Lower leg skin (tissue), 4 donors: ENCODE results near the gene RCHY1. TPM values are rescaled to one million over a fixed set of nuclear protein-coding genes. Genes with fewer than 3 reads are reported as not detected.
"Not testable (repeated sequence)": the region's sequence is repeated elsewhere in the genome, so short reads cannot be mapped to it uniquely, and the experiment has no call there.

ENCODE experiments used
- DNase-seq, 2 donors: peaks; one replicate each; pipeline ENCODE4 v3.0.0-alpha.2; 2019; ENCODE audit warnings: low spot score in 2 of 2
- H3K4me3 ChIP-seq: fragments of 200-600 bp; sonication (generic); 2 replicates; pipeline ENCODE4 v1.5.1; 2017; ENCODE audit warnings: mild to moderate bottlenecking, low read depth; ENCODE audit not compliant: poor library complexity, severe bottlenecking
- POLR2A ChIP-seq, 2 donors: fragments of 450-650 bp; IDR thresholded peaks; one replicate each; pipeline ENCODE4 v1.6.1; 2016 to 2017; ENCODE audit warnings: antibody characterized with exemption in 2 of 2, mild to moderate bottlenecking in 1 of 2, moderate library complexity in 1 of 2
- WGBS, 2 donors: methylation state at CpG; one replicate each; pipeline ENCODE4 v1.1.5; 2018; 5-methylcytosine and 5-hydroxymethylcytosine counted together
- intact Hi-C: fragments of 100-400 bp; cut with DNase I; formaldehyde crosslinking; loops from one replicate; pipeline ENCODE4 v1.15.0; 2023; ENCODE audit warnings: low total_unique reads
- total RNA-seq, 4 donors: library from RNA; depleted of rRNA; stranded (reverse); fragments of >200 nt; gene quantifications; one replicate each; pipeline ENCODE4 v1.1.0, GENCODE V29; 2016
- TF ChIP-seq, protein P1 (sequence below), 3 donors: fragments of 450-650 bp; IDR thresholded peaks; one replicate each; pipeline ENCODE4 v1.5.1; 2016; ENCODE audit warnings: antibody characterized with exemption in 3 of 3, mild to moderate bottlenecking in 3 of 3, moderate library complexity in 2 of 3

Gene RCHY1
- total RNA-seq, 4 donors from 2014 or later = 9.3 to 28.2 (median 16.8) TPM

DNA sequence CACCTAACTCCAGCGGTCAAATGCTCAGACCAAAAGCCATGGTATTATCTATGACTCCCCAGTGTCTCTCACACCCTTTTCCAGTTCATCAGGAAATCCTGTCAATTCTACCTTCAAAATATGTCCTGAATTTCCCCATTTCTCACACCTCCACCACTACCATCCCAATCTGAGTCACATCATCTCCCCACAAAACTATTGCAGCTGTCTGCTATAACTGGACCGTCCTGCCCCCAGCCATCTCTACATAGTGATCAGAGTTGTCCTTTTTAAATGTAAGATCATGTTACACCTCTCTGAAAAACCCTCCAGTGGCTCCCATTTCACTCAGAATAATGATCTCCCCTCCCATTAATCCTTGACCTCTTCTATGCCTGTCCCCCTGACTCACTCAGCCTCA, 34.8 kb upstream of the RCHY1 start:
- 88 to 89% methylated on average over 2 of the region's 2 CpGs for WGBS, 2 donors
- intact Hi-C loops = no loop called here
- DNase-seq = no peak
- no peak for TF ChIP-seq POLR2A (IDR thresholded peaks at IDR 0.05)
- TF ChIP-seq, protein P1, sequence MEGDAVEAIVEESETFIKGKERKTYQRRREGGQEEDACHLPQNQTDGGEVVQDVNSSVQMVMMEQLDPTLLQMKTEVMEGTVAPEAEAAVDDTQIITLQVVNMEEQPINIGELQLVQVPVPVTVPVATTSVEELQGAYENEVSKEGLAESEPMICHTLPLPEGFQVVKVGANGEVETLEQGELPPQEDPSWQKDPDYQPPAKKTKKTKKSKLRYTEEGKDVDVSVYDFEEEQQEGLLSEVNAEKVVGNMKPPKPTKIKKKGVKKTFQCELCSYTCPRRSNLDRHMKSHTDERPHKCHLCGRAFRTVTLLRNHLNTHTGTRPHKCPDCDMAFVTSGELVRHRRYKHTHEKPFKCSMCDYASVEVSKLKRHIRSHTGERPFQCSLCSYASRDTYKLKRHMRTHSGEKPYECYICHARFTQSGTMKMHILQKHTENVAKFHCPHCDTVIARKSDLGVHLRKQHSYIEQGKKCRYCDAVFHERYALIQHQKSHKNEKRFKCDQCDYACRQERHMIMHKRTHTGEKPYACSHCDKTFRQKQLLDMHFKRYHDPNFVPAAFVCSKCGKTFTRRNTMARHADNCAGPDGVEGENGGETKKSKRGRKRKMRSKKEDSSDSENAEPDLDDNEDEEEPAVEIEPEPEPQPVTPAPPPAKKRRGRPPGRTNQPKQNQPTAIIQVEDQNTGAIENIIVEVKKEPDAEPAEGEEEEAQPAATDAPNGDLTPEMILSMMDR (IDR thresholded peaks at IDR 0.05) = no peak
- no peak overlapping the region for H3K4me3 ChIP-seq

DNA sequence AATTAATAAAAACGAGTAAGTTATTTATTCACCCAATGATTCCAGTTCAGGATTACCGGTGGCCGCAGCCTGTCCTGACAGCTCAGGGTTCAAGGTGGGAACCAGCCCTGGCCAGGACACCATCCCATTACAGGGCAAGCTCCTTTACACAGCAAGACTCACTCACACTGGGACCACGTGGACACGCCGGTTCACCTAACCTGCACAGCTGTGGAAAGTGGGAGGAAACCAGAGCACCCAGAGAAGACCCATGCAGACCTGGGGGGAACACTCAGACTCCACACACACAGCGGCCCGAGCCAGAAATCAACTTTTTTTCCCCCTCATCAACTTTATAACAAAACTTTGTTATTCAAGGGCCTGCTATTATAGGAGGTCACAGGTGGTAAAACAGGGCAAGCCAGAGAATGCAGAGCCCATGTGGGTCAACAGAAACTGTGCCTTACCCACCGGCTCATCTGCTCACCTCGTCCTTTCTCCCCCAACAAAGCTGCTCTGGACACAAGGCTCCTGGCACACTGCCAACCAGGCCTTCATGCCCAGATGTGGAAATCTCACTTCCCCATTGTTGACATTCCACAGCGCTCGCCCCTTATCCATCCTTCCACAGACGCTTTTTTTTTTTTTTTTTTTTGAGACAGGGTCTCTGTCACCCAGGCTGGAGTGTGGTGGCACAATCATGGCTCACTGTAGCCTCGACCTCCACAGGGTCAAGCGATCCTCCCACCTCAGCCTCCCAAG, 33.6 kb upstream of the RCHY1 start:
- 78 to 79% methylated on average over 15 of the region's 15 CpGs for WGBS, 2 donors
- intact Hi-C loops = no loop called here
- peak; percentile 17 to 86 for DNase-seq
- no peak overlapping the region for H3K4me3 ChIP-seq
- TF ChIP-seq POLR2A (IDR thresholded peaks at IDR 0.05) = no peak
- TF ChIP-seq, protein P1 (IDR thresholded peaks at IDR 0.05) = peak in 1 of 3 donors; percentile 42

DNA sequence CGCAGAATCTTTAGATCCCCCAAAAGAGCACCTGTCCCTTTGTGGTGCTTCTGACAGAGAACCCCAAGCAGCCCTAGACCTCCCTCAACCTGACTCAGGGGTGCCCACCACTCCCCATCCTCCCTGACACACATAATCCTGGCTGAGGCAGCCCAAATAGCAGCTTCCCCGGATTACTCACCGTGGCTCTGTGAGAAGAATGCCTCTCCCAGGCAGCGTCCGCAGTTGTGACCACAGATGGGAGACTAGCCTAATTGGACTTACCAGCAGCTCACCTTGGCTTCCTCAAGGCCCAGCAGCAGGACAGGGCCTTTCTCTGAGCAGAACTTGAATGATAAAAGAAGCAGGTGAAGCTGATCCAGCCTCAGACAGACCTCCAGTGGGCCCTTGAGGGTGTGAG, 31.3 kb upstream of the RCHY1 start:
- no peak overlapping the region for H3K4me3 ChIP-seq
- no peak for TF ChIP-seq POLR2A (IDR thresholded peaks at IDR 0.05)
- TF ChIP-seq, protein P1 (IDR thresholded peaks at IDR 0.05) = no peak
- intact Hi-C loops = no loop called here
- DNase-seq = no peak
- 90 to 93% methylated on average over 5 of the region's 5 CpGs for WGBS, 2 donors

DNA sequence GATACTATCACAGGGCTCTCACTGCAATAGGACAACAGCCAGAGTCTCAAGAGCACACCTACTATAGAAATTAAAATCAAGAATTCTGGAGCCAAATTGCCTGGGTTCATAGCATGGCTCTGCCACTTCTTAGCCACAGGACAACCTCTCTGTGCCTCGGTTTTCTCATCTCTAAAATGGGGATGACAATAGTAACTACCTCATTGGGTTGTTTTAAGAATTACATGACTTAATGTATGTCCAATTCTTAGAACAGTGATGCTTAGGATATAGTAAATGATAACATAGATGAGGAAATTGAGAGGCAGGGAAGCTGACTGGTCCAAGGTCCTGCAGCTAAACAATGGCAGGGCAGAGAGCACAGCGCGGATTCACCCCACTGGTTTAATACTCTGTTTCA, 30.7 kb upstream of the RCHY1 start:
- WGBS, 2 donors = 96 to 97% methylated on average over 3 of the region's 3 CpGs
- no peak overlapping the region for H3K4me3 ChIP-seq
- TF ChIP-seq, protein P1 (IDR thresholded peaks at IDR 0.05) = no peak
- TF ChIP-seq POLR2A (IDR thresholded peaks at IDR 0.05) = no peak
- intact Hi-C loops = no loop called here
- DNase-seq = no peak

DNA sequence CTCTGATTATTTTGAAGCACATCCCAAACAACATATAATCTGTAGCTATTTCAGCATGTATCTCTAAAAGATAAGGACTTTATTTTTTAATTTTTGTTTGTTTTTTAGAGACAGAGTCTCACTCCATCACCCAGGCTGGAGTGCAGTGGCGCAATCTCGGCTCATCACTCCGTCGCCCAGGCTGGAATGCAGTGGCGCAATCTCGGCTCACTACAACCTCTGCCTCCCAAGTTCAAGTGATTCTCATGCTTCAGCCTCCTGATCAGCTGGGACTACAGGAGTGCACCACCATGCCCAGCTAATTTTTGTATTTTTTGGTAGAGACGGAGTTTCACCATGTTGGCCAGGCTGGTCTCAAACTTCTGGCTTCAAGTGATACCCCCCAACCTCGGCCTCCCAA, 30.0 kb upstream of the RCHY1 start:
- WGBS, 2 donors = 92 to 93% methylated on average over 8 of the region's 8 CpGs
- H3K4me3 ChIP-seq, intact Hi-C loops, DNase-seq: not testable (repeated sequence)

DNA sequence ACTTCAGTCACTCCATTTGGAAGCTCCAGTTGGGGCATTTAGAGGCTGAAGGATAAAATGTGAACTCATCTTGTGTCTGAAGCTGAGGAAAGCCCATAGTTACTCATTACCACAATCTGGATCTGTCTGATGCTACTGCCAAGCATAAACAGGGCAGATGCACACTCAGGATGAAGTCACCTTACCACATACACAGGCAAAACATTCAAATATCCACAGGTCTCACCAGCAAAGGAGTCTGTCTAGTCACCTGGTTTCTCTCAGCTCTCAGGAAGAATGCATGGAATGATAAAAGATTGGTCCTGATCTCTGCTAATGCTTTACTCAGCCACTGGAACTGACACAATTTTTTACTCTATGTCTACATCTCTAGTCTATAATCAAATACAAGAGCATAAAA, 28.6 kb upstream of the RCHY1 start:
- DNase-seq = no peak
- intact Hi-C loops = no loop called here
- H3K4me3 ChIP-seq = no peak overlapping the region
- TF ChIP-seq, protein P1 (IDR thresholded peaks at IDR 0.05) = no peak
- TF ChIP-seq POLR2A (IDR thresholded peaks at IDR 0.05) = no peak

DNA sequence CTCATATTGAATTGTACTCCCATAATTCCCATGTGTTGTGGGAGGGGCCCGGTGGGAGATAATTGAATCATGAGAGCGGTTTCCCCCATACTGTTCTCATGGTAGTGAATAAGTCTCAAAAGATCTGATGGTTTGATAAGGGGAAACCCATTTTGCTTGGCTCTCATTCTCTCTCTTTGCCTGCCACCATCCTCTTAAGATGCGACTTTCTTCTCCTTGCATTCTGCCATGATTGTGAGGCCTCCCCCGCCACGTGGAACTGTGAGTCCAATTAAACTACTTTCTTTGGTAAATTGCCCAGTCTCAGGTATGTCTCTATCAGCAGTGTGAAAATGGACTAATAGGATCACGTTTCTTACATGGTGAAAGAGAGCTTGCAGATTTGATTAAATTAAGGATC, 23.1 kb upstream of the RCHY1 start:
- intact Hi-C loops, DNase-seq, H3K4me3 ChIP-seq: not testable (repeated sequence)
- WGBS, 2 donors = 92 to 93% methylated on average over 6 of the region's 6 CpGs

DNA sequence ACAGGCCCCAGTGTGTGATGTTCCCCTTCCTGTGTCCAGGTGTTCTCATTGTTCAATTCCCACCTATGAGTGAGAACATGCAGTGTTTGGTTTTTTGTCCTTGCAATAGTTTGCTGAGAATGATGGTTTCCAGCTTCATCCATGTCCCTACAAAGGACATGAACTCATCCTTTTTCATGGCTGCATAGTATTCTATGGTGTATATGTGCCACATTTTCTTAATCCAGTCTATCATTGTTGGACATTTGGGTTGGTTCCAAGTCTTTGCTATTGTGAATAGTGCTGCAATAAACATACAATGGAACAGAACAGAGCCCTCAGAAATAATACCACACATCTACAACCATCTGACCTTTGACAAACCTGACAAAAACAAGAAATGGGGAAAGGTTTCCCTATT, 19.7 kb upstream of the RCHY1 start:
- DNase-seq, intact Hi-C loops, H3K4me3 ChIP-seq: not testable (repeated sequence)

DNA sequence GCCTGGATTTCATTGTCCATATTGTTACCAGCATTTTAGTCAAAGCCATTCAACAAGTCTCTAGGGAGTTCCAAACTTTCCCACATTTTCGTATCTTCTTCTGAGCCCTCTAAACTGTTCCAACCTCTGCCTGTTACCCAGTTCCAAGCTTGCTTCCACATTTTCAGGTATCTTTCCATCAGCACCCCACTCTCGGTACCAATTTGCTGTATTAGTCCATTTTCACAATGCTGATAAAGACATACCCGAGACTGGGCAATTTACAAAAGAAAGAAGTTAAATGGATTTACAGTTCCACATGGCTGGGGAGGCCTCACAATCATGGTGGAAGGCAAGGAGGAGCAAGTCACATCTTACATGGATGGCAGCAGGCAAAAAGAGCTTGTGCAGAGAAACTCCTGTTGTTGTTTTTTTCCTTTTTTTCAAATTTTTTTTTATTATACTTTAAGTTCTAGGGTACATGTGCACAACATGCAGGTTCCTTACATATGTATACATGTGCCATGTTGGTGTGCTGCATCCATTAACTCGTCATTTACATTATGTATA, 19.2 kb upstream of the RCHY1 start:
- WGBS, 2 donors = 96 to 99% methylated on average over 4 of the region's 4 CpGs
- H3K4me3 ChIP-seq, DNase-seq, intact Hi-C loops: not testable (repeated sequence)
